ENCODE data around the gene C2orf15.

Gene C2orf15

DNA sequence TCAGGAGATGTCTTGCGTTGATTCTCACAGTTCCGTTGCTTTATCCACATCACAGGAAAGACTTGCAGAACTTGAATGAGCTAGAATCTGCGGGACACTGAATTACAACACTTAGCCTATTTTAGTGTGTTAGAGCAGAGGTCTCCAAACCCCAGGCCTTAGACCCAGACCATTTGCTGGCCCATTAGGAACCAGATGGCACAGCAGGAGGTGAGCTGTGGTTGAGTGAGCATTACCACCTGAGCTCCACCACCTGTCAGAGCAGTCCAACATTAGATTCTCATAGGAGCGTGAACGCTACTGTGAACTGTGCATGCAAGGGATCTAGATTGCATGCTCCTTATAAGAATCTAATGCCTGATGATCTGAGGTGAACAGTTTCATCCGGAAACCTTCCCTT lies 43.3 kb downstream of the C2orf15 start:
- 0 out of 2 replicates have a peak, but pooled peaks have one; percentile 25 for TF ChIP-seq TCF12 (IDR thresholded peaks at IDR 0.05; ENCODE audit: low read depth)
- TF ChIP-seq RAD21 (IDR thresholded peaks at IDR 0.05; ENCODE audit: low read depth): no peak

DNA sequence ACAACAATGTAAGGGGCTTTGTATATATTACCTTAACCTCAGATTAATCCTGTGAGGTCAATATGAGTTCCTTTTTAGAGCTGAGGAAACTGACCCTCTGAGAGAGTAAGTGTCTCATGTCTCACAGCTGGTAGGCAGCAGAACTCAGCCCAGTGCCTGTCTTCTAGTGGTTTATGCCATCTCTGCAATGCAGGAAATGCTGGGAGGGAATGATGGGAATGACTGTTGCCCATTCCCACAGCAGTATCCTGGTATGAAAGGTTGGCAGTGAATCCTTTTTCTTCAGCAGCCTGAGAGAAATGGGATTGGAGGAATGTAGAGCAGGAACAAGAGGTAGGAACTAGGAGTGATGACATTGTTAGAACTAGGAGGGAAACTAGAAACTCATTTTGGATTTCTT lies 45.5 kb downstream of the C2orf15 start:
- TF ChIP-seq TAF1 (IDR thresholded peaks at IDR 0.05; ENCODE audit: low read depth): no peak
- TF ChIP-seq CEBPB (IDR thresholded peaks at IDR 0.05): no peak
- TF ChIP-seq FOXM1 (IDR thresholded peaks at IDR 0.05; ENCODE audit: borderline replicate concordance, low read depth): no peak
- no peak for TF ChIP-seq EGR1 (IDR thresholded peaks at IDR 0.05)
- TF ChIP-seq TCF12 (IDR thresholded peaks at IDR 0.05; ENCODE audit: low read depth): no peak
- TF ChIP-seq YY1 (IDR thresholded peaks at IDR 0.05; ENCODE audit: low read depth): no peak
- TF ChIP-seq EP300 (IDR thresholded peaks at IDR 0.05; ENCODE audit: borderline replicate concordance): no peak
- TF ChIP-seq REST (IDR thresholded peaks at IDR 0.05; ENCODE audit: low read depth): no peak
- TF ChIP-seq MAX (IDR thresholded peaks at IDR 0.05): no peak
- no peak for TF ChIP-seq ZBTB7A (IDR thresholded peaks at IDR 0.05; ENCODE audit: low read depth)
- TF ChIP-seq NFIC (IDR thresholded peaks at IDR 0.05): no peak
- no peak for TF ChIP-seq USF1 (IDR thresholded peaks at IDR 0.05)
- TF ChIP-seq CREB1 (IDR thresholded peaks at IDR 0.05; ENCODE audit: low read depth): no peak
- TF ChIP-seq RAD21 (IDR thresholded peaks at IDR 0.05; ENCODE audit: low read depth): no peak
- no peak for TF ChIP-seq TEAD4 (IDR thresholded peaks at IDR 0.05)

- TF ChIP-seq FOXM1 (IDR thresholded peaks at IDR 0.05; ENCODE audit: borderline replicate concordance, low read depth) (no peak), CREB1 (IDR thresholded peaks at IDR 0.05; ENCODE audit: low read depth) (no peak), YY1 (IDR thresholded peaks at IDR 0.05; ENCODE audit: low read depth) (no peak), REST (IDR thresholded peaks at IDR 0.05; ENCODE audit: low read depth) (no peak), CEBPB (IDR thresholded peaks at IDR 0.05) (no peak), TEAD4 (IDR thresholded peaks at IDR 0.05) (no peak), TCF12 (IDR thresholded peaks at IDR 0.05; ENCODE audit: low read depth) (no peak), MAX (IDR thresholded peaks at IDR 0.05) (no peak), EGR1 (IDR thresholded peaks at IDR 0.05) (no peak), ZBTB7A (IDR thresholded peaks at IDR 0.05; ENCODE audit: low read depth) (no peak), USF1 (IDR thresholded peaks at IDR 0.05) (no peak), NFIC (IDR thresholded peaks at IDR 0.05) (no peak), TAF1 (IDR thresholded peaks at IDR 0.05; ENCODE audit: low read depth) (no peak), RAD21 (IDR thresholded peaks at IDR 0.05; ENCODE audit: low read depth) (no peak), EP300 (IDR thresholded peaks at IDR 0.05; ENCODE audit: borderline replicate concordance) (no peak)
Observed at GRCh38 chr2:99188357-99188756, 46.9 kb downstream of the C2orf15 start.

DNA sequence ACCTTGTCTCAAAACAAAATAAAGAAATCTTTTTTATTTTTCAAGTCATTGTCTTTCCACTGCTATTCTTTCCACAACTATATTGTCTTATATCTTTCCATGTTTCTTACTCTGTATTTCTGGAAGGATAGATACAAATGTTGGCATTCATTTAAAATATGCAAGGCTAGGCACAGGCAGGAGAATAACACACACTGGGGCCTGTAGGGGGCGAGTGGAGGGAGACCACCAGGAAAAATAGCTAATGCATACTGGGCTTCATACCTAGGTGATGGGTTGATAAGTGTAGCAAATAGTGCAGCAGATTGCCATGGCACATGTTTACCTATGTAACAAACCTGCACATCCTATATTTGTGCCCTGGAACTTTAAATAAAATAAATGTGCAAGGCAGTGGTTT lies 49.0 kb downstream of the C2orf15 start:
- TF ChIP-seq CEBPB (IDR thresholded peaks at IDR 0.05) (no peak), EP300 (IDR thresholded peaks at IDR 0.05; ENCODE audit: borderline replicate concordance) (no peak), ZBTB7A (IDR thresholded peaks at IDR 0.05; ENCODE audit: low read depth) (no peak), FOXM1 (IDR thresholded peaks at IDR 0.05; ENCODE audit: borderline replicate concordance, low read depth) (no peak), TAF1 (IDR thresholded peaks at IDR 0.05; ENCODE audit: low read depth) (no peak), MAX (IDR thresholded peaks at IDR 0.05) (no peak), RAD21 (IDR thresholded peaks at IDR 0.05; ENCODE audit: low read depth) (no peak), NFIC (IDR thresholded peaks at IDR 0.05) (no peak)

DNA sequence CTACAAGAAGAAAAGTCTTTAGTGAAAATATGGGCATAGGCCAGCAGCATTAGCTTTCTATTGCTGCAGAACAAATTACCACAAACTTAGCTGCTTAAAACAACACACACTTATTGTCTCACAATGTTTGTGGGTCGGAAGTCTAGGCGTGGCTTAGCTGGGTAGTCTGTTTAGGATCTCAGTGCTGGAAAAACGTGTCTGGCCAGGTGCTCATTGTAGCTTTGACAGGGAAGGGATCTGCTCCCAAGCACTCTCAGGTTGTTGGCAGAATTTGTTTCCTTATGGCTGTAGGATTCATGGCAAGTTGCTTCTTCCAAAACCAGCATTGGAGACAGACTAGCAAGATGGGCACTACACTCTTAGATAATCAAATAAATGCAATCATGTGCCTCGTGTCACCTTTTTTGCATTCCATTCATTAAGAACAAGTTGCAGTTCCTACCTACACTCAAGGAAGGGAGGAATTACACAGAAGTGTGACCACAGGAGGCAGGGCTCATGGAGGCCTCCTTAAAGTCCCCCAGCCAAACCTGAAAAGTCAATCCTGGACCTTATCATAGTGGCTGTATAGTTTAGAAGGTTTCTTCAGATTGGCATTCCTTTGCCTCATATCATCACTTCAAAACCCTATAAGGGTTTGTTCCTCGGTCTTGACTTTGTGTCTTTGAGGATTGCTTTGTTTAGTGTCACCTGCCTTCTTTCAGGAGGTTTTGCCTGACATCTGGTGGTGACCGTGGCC lies 56.8 kb downstream of the C2orf15 start:
- no peak for TF ChIP-seq FOXM1 (IDR thresholded peaks at IDR 0.05; ENCODE audit: borderline replicate concordance, low read depth)
- TF ChIP-seq CEBPB (IDR thresholded peaks at IDR 0.05): no peak
- TF ChIP-seq MAX (IDR thresholded peaks at IDR 0.05): no peak
- no peak for TF ChIP-seq NFIC (IDR thresholded peaks at IDR 0.05)
- no peak for TF ChIP-seq YY1 (IDR thresholded peaks at IDR 0.05; ENCODE audit: low read depth)
- TF ChIP-seq REST (IDR thresholded peaks at IDR 0.05; ENCODE audit: low read depth): no peak
- no peak for TF ChIP-seq EP300 (IDR thresholded peaks at IDR 0.05; ENCODE audit: borderline replicate concordance)
- TF ChIP-seq RAD21 (IDR thresholded peaks at IDR 0.05; ENCODE audit: low read depth): no peak
- no peak for TF ChIP-seq EGR1 (IDR thresholded peaks at IDR 0.05)
- no peak for TF ChIP-seq ZBTB7A (IDR thresholded peaks at IDR 0.05; ENCODE audit: low read depth)
- TF ChIP-seq TEAD4 (IDR thresholded peaks at IDR 0.05): no peak
- no peak for TF ChIP-seq USF1 (IDR thresholded peaks at IDR 0.05)
- no peak for TF ChIP-seq CREB1 (IDR thresholded peaks at IDR 0.05; ENCODE audit: low read depth)
- TF ChIP-seq TCF12 (IDR thresholded peaks at IDR 0.05; ENCODE audit: low read depth): no peak
- TF ChIP-seq TAF1 (IDR thresholded peaks at IDR 0.05; ENCODE audit: low read depth): no peak

Measured in Ishikawa (cell line).